ENCODE measurements around the gene GDF2.

Gene GDF2

GRCh38 chr10:47368431-47369180 is 46.4 kb downstream of the GDF2 start:
- DNase-seq (ENCODE audit: low read depth in 2 of 2), result no peak

- no peak for DNase-seq (ENCODE audit: low read depth in 2 of 2)
These were observed 47.1 kb downstream of the GDF2 start for GRCh38 chr10:47369251-47369894.

GRCh38 chr10:47370015-47370767 is 47.9 kb downstream of the GDF2 start:
- no peak for DNase-seq (ENCODE audit: low read depth in 2 of 2)

- DNase-seq (ENCODE audit: low read depth in 2 of 2), result no peak
These were observed 48.6 kb downstream of the GDF2 start for GRCh38 chr10:47370878-47371277.

- DNase-seq (ENCODE audit: low read depth in 2 of 2), result no peak
These were observed 49.6 kb downstream of the GDF2 start for GRCh38 chr10:47371629-47372485.

GRCh38 chr10:47372726-47373125 is 50.5 kb downstream of the GDF2 start:
- no peak for DNase-seq (ENCODE audit: low read depth in 2 of 2)

GRCh38 chr10:47374611-47375536 is 52.6 kb downstream of the GDF2 start:
- no peak for DNase-seq (ENCODE audit: low read depth in 2 of 2)

GRCh38 chr10:47376522-47377220 is 54.4 kb downstream of the GDF2 start:
- no peak for DNase-seq (ENCODE audit: low read depth in 2 of 2)

All from stimulated activated CD4-positive, alpha-beta T cell treated with anti-CD3 and anti-CD28 coated beads, Interleukin-15, amount 100 ng/mL, for 48 hours (primary cell).